Measurements from ENCODE around the gene XPNPEP3.

Gene XPNPEP3

DNA sequence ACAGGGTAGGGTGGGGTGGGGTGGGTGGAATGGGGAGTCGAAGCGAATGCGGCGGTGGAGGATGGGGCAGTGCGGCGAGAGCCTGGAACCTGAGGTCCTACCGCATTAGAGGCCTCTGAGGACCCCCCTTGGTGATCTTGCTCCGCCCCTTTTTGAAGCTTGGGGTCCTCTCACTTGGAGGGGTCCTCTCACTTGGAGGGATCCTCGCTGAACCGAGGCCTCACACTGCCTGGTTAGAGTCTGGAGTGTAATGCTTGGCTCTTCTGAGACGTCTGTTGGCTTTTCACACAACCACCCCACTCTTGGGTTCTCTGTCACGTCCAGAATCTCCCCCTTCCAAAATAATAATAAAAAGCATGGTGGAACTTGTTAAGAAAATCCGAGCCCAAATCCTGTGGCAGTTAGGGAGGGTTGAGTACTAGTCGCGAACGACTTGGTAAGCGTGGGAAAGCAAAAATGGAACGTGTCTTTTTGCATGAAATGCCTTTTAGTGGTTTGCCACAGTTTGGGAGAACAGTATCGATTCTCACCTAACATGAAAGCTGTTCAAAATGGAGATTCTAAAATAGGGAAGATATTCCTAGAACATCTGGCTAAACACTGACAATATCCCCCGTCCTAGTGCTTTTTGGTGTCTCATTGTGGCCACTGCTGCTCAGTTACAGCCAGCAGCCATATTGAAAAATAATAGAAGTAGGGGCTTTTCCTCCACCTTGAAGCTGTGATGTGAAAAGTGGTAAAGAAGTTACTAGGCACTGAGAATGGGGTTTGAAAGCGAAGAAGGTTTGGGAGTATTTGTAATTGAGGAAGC lies 95.1 kb downstream of the XPNPEP3 start:
- no peak for DNase-seq

- no peak for DNase-seq
These were observed 96.5 kb downstream of the XPNPEP3 start for GRCh38 chr22:40953471-40953870.

GRCh38 chr22:40954113-40954512 lies 97.2 kb downstream of the XPNPEP3 start:
- no peak for DNase-seq

GRCh38 chr22:40955571-40955970 lies 98.6 kb downstream of the XPNPEP3 start:
- no peak for DNase-seq

- DNase-seq: no peak
These were observed 100.7 kb downstream of the XPNPEP3 start for GRCh38 chr22:40957601-40958000.

DNA sequence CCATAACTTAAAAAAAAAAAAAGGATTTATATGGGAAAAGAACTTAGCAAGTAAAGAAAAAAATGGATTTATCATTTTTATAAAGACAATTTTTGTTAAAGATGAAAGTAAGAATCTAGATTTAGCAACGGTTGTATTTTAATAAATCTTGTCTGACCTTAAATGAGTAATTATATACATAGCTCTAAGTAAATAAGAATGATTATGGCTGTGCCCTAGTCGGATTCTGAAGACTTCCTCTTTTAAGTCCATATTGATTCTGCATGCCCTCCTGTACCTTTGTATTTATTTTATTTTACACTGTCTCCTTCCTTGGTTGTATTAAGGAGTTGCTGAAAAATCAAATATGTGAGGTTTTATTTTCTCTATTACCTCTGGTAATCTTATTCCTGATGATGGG lies 101.4 kb downstream of the XPNPEP3 start:
- DNase-seq: no peak

GRCh38 chr22:40960145-40960544 lies 103.2 kb downstream of the XPNPEP3 start:
- no peak for DNase-seq

- no peak for DNase-seq
These were observed 109.2 kb downstream of the XPNPEP3 start for GRCh38 chr22:40965936-40966725.

DNA sequence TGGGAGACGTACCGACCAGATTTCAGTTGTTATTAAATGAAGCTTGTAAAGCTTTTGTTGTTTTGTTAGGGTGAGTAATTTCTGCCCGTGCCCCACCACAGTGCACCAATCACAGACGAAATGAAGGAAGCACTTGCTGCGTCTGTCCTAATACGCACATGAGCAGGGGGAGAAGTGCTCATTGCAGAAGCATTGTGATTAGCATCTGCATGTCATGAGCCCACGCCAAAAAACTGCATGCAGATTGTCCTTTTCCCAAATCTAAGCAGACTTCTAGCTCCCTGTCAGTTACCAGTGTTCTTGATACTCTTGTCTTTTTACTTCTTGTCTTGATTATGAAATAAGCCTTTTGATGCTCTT lies 109.8 kb downstream of the XPNPEP3 start:
- DNase-seq: peak; percentile 22

DNA sequence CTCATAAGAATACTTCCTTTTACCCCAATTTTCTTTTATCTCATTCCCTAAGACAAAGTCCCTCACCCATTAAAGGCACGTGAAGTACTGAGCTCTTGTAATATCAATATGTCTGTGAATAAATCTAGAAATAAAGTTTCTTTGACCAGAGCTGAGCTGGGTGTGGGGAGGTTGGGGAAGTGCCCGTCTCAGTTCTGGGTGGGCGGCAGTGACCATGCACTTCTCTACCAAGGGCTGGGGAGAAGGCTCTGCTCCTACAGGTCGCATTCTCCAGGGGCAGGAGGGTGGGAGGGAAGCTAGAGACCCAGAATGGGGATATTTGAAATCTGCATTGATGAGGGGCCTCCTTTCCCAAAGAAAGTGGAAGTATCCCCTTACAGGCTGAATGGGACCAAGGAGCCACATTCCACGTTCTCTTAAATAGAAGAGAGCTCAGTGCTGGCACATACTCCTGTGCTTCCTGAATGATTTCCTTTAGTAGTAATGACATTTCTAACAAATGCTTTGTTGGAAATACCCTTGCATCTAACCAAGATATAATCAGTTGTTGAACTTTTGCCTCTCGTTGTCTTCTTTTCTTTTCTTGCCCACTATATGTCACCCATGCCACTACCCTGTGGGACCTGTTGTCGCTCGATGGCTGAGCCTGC lies 110.3 kb downstream of the XPNPEP3 start:
- no peak for DNase-seq

- no peak for DNase-seq
These were observed 115.6 kb downstream of the XPNPEP3 start for GRCh38 chr22:40972587-40972986.

- no peak for DNase-seq
These were observed 116.2 kb downstream of the XPNPEP3 start for GRCh38 chr22:40973144-40973543.

- DNase-seq: no peak
These were observed 118.4 kb downstream of the XPNPEP3 start for GRCh38 chr22:40975366-40975765.

DNA sequence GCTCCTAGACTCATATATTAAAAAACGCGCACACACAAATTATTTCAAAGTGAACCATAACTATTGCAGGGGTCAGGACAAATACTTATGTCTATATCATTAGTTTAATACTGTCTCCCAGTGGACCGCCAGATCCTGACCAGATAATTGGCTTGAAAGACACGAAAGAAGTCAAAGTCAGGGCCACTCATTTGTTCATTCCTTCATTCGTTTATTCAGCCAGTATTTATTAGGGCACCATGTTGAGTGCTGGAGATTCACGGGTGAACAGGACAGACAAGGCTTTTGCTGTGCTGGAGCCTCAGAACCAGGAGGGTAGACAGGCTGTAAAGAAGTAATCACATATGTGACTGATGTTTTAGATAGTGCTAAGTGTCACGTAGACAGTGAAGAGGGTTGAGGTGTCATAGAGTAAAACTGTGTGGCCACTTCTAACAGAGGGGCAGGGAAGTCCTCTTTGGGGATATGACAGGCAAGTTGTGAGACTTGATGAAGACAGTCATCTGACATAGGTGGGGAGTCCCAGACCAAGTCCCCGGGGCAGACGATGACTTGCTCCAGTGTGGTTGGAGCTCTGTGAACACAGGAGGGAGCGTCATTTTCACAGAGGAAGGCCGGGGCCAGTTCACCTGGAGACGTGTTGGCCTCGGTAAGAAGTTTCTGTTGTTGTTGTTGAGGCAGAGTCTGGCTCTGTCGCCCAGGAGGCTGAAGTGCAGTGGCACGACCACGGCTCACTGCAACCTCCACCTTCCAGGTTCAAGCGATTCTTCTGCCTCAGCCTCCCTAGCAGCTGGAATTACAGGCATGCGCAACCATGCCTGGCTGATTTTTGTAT lies 120.1 kb downstream of the XPNPEP3 start:
- no peak for DNase-seq

GRCh38 chr22:40979198-40979597 lies 122.2 kb downstream of the XPNPEP3 start:
- no peak for DNase-seq

GRCh38 chr22:40979871-40980270 lies 122.9 kb downstream of the XPNPEP3 start:
- DNase-seq: no peak

Data from CD4-positive, alpha-beta T cell treated with Interleukin-15 for 1 hour (primary cell).